Gastrocnemius medialis (tissue), 4 donors: Measurements from ENCODE around the gene TRIO. TPM values are rescaled to one million over a fixed set of nuclear protein-coding genes. Genes with fewer than 3 reads are reported as not detected.

ENCODE experiments used
- ATAC-seq, 2 donors: fragments of 150-250 bp; one replicate each; pipeline ENCODE4 v1.9.1; 2016
- DNase-seq, 2 donors: peaks; one replicate each; pipeline ENCODE4 v3.0.0-alpha.2; 2019
- H3K27ac ChIP-seq, 4 donors: fragments of 200-600 bp; sonication (generic); 1 replicate in 1 of 4; 2 replicates in 3 of 4; pipeline ENCODE4 v1.5.1; 2016 to 2018; ENCODE audit warnings: mild to moderate bottlenecking in 2 of 4, moderate library complexity in 1 of 4
- H3K27me3 ChIP-seq, 3 donors: fragments of 200-600 bp; sonication (generic) in 2 of 3; 1 replicate in 1 of 3; 2 replicates in 2 of 3; pipeline versions ENCODE4 v1.5.1 to v1.6.0; 2016 to 2019; ENCODE audit warnings: mild to moderate bottlenecking in 1 of 3, moderate library complexity in 1 of 3
- H3K36me3 ChIP-seq, 2 donors: fragments of 200-600 bp; sonication (generic) in 1 of 2; one replicate each; pipeline ENCODE4 v1.5.1; 2017 to 2018
- H3K4me1 ChIP-seq, 2 donors: fragments of 200-600 bp; sonication (generic) in 1 of 2; one replicate each; pipeline ENCODE4 v1.5.1; 2016 to 2017; ENCODE audit warnings: mild to moderate bottlenecking in 2 of 2
- H3K4me3 ChIP-seq, 4 donors: fragments of 200-600 bp; sonication (generic) in 3 of 4; 1 replicate in 1 of 4; 2 replicates in 3 of 4; pipeline ENCODE4 v1.5.1; 2016 to 2019; ENCODE audit warnings: mild to moderate bottlenecking in 2 of 4
- H3K9me3 ChIP-seq, 3 donors: fragments of 200-600 bp; sonication (generic) in 2 of 3; 1 replicate in 1 of 3; 2 replicates in 2 of 3; pipeline ENCODE4 v1.5.1; 2016 to 2019
- POLR2A ChIP-seq, 2 donors: fragments of 450-650 bp; IDR thresholded peaks; one replicate each; pipeline ENCODE4 v1.6.1; 2017; ENCODE audit warnings: antibody characterized with exemption in 2 of 2, mild to moderate bottlenecking in 2 of 2, moderate library complexity in 2 of 2
- in situ Hi-C, 4 donors: fragments of 200-750 bp; cut with MboI; loops; one replicate each; pipeline versions ENCODE4 v1.15.0 to v1.8.0; 2017; ENCODE audit warnings: low sequenced_read_pairs in 4 of 4
- intact Hi-C: fragments of 100-400 bp; cut with DNase I; formaldehyde crosslinking; loops from one replicate; pipeline ENCODE4 v1.15.1; 2023; ENCODE audit warnings: low total_unique reads
- total RNA-seq, 4 donors: library from RNA; depleted of rRNA; stranded (reverse); fragments of >200 nt; gene quantifications; one replicate each; pipeline versions ENCODE4 v1.1.0 to v1.2.3, GENCODE V29; 2016
- TF ChIP-seq, protein P1 (sequence below), 5 experiments: fragments of 450-650 bp in 3 of 5; fragments of 200-600 bp in 2 of 5; sonication (generic) in 2 of 5; IDR thresholded peaks in 4 of 5; conservative IDR thresholded peaks in 1 of 5; 1 replicate in 4 of 5; 2 replicates in 1 of 5; pipeline ENCODE4 v1.5.1; 2016 to 2019; ENCODE audit warnings: antibody characterized with exemption in 5 of 5, mild to moderate bottlenecking in 3 of 5, moderate library complexity in 3 of 5

TRIO gene
- total RNA-seq, 4 donors from 2014 or later = 31.5 to 57.5 (median 50.4) TPM

DNA sequence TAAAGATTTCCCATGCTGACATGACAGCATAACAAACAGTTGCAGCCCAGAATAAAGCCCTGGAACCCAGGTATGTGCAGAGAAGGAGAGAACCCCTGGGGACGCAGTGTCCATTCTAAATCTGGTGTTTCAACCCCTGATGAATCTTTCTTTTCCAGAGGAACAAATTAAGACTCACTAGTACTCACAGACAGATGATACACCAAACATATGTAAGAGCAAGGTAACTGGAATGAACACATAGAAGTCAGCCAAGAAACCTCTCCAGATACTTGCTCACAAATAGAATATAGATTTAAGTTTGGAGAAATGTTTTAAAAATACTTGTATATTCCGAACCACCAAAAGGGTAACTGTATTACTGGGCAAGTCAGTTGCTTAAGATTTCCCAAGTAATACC lies 307.6 kb downstream of the TRIO start:
- H3K36me3 ChIP-seq = peaks cover 0 to 5% of the 10 kb centered on the region in 2 donors
- no peak overlapping the region for H3K4me3 ChIP-seq
- ATAC-seq = no peak
- in situ Hi-C loops = loop anchor here in 1 of 4 donors (10.0 kb wide), 1 partner anchor 46 kb away; no protein-coding TSS in a partner anchor
- no peaks in the 10 kb centered on the region for H3K9me3 ChIP-seq
- H3K27me3 ChIP-seq = no peaks in the 10 kb centered on the region
- DNase-seq = no peak
- TF ChIP-seq, protein P1, sequence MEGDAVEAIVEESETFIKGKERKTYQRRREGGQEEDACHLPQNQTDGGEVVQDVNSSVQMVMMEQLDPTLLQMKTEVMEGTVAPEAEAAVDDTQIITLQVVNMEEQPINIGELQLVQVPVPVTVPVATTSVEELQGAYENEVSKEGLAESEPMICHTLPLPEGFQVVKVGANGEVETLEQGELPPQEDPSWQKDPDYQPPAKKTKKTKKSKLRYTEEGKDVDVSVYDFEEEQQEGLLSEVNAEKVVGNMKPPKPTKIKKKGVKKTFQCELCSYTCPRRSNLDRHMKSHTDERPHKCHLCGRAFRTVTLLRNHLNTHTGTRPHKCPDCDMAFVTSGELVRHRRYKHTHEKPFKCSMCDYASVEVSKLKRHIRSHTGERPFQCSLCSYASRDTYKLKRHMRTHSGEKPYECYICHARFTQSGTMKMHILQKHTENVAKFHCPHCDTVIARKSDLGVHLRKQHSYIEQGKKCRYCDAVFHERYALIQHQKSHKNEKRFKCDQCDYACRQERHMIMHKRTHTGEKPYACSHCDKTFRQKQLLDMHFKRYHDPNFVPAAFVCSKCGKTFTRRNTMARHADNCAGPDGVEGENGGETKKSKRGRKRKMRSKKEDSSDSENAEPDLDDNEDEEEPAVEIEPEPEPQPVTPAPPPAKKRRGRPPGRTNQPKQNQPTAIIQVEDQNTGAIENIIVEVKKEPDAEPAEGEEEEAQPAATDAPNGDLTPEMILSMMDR (IDR thresholded peaks at IDR 0.05 in 4 of 5, conservative IDR thresholded peaks at IDR 0.05 in 1 of 5) = no peak
- no peak for TF ChIP-seq POLR2A (IDR thresholded peaks at IDR 0.05)
- H3K27ac ChIP-seq = peak overlapping the region; percentile 75 to 80 (median 77)
- intact Hi-C loops = no loop called here
- H3K4me1 ChIP-seq = peaks cover 33 to 51% of the 10 kb centered on the region in 2 donors

DNA sequence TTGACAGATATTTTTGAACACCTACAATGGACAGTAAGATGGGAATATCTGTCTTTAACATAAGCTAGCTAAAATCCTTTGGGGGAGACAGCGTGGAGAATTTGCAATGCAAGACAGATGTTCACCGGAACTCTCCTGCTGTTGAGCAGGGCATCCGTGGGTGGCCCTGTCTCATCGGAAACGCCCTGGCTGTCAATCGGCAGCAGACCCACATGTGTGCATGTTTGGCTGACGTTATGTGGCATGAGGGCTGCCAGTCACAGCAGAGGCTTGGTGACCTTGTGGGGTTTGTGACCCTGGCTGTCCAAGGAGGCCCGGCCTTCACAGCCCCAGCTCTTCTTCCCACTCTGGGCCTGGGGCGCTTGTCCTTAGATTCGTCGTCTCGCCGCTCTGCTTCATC lies 308.7 kb downstream of the TRIO start:
- in situ Hi-C loops = loop anchor here in 1 of 4 donors (10.0 kb wide), 1 partner anchor 47 kb away; no protein-coding TSS in a partner anchor

DNA sequence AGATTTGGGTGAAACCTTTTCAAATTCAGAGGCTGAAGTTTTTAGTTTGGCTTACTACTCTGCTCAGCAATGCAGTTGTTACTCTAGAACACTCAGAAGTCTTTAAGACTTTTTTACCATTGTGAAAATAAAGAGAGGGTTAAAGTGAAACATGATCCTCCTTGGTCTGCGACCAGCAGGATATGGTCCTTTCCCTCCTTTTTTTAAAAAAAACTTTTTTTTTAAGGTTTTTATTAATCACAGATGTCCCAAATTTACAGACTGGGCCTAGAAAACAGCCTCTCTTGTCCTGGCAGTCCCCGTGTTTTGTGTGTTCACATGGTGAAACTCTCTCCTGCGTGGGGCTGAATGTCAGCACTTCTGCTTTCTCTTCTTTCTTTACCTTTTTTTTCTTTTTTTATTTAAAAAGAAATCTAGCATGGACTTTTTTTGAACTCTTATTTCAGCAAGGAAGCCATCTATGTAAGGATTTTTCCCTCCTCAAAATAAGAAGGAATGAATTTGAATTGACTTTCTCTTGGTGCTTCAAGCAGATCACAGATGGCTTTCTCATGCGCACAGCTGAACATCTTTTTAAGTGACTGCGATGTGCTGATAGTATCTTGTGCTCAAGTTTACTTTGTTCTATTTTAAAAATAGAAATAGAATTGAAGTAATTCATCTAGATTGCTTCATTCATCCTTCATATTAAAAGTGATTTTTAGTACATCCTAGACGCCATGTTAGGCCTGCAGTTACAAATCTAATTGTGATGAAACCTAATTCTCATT lies 309.7 kb downstream of the TRIO start:
- DNase-seq (no peak), ATAC-seq (no peak)
- H3K27me3 ChIP-seq = no peaks in the 10 kb centered on the region
- peak overlapping the region; percentile 27 to 67 (median 45) for H3K27ac ChIP-seq
- TF ChIP-seq, protein P1 (IDR thresholded peaks at IDR 0.05 in 4 of 5, conservative IDR thresholded peaks at IDR 0.05 in 1 of 5) = no peak
- no peak for TF ChIP-seq POLR2A (IDR thresholded peaks at IDR 0.05)
- peaks cover 33 to 49% of the 10 kb centered on the region in 2 donors for H3K4me1 ChIP-seq
- intact Hi-C loops (no loop called here), in situ Hi-C loops (loop anchor here in 1 of 4 donors (10.0 kb wide), 1 partner anchor 48 kb away; no protein-coding TSS in a partner anchor)
- H3K9me3 ChIP-seq = no peaks in the 10 kb centered on the region
- H3K36me3 ChIP-seq = peaks cover 0 to 5% of the 10 kb centered on the region in 2 donors
- no peak overlapping the region for H3K4me3 ChIP-seq

More for the DNA sequence above, 308.7 kb downstream of the TRIO start:
- Histone ChIP-seq H3K36me3 (peaks cover 0 to 5% of the 10 kb centered on the region in 2 donors), H3K4me1 (peaks cover 33 to 51% of the 10 kb centered on the region in 2 donors), H3K9me3 (no peaks in the 10 kb centered on the region), H3K27ac (peak overlapping the region; percentile 38 to 67 (median 45)), H3K4me3 (no peak overlapping the region), H3K27me3 (no peaks in the 10 kb centered on the region)
- DNase-seq (no peak), ATAC-seq (no peak)
- intact Hi-C loops = no loop called here
- TF ChIP-seq, protein P1 (IDR thresholded peaks at IDR 0.05 in 4 of 5, conservative IDR thresholded peaks at IDR 0.05 in 1 of 5) = no peak
- no peak for TF ChIP-seq POLR2A (IDR thresholded peaks at IDR 0.05)

DNA sequence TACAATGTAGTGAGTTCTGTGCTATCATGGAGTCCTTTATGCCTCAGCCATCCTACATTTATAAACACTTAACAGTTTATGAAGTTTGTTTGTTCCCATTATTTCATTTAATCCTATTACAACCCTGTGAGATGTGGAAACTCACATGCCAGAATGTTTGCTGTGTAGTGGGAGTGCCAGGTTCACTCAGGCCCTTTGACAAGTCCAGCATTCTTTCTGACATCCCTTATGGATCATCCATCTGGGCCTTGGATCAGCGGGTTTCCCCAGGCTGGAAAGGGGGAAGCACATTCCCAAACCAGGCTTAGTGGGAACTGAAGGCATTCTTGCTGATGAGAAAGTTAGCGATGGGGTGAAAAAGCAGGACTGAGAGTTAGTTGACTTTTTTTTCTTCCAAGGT lies 310.3 kb downstream of the TRIO start:
- Histone ChIP-seq H3K27ac (peak overlapping the region; percentile 27 to 67 (median 45)), H3K4me1 (peaks cover 32 to 47% of the 10 kb centered on the region in 2 donors), H3K27me3 (no peaks in the 10 kb centered on the region), H3K36me3 (peaks cover 0 to 5% of the 10 kb centered on the region in 2 donors), H3K9me3 (no peaks in the 10 kb centered on the region), H3K4me3 (no peak overlapping the region)
- DNase-seq (no peak), ATAC-seq (no peak)
- intact Hi-C loops = no loop called here
- TF ChIP-seq POLR2A (IDR thresholded peaks at IDR 0.05) = no peak
- TF ChIP-seq, protein P1 (IDR thresholded peaks at IDR 0.05 in 4 of 5, conservative IDR thresholded peaks at IDR 0.05 in 1 of 5) = no peak
- in situ Hi-C loops = loop anchor here in 1 of 4 donors (10.0 kb wide), 1 partner anchor 49 kb away; no protein-coding TSS in a partner anchor
